ENCODE data around the gene PABPN1L. TPM values are rescaled to one million over a fixed set of nuclear protein-coding genes. Genes with fewer than 3 reads are reported as not detected.
A peak's percentile ranks its signal among the peaks of the same experiment; 100 is the strongest.

The PABPN1L gene
- total and polyA plus RNA-seq, 9 of the 15 experiments (the other 6 are each of a cell fraction or from before 2014, with no cell fraction given), result 0.11 to 0.32 TPM; not detected in 7

DNA sequence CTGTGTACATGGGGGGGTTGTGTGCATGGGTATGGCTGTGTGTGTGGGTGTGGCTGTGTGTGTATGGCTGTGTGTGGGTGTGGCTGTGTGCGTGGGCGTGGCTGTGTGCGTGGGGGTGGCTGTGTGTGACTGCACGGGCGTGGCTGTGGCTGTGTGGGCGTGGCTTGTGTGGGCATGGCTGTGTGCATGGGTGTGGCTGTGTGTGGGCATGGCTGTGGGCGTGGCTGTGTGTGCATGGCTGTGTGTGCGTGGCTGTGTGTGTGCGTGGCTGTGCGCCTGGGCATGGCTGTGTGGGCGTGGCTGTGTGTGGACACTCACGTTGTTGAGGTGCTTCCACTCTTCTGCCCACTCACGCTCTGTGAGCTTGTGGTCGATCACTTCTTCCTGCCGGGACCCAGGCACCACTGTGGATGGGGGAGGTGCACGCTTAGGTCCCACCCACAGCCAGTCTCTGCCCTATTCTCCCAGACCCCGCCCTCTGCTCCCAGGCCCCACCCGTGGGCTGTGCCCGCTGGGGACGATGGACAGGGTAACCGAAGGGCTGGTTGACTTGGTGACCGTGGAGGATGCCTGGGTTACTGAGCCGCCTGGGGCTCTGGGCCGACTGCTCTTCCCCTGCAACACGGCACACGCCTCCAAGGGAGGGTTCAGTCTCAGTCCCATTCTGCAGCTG lies 16.0 kb upstream of the PABPN1L start (continued):
- peak; percentile 99 for TF ChIP-seq RBM22 (IDR thresholded peaks at IDR 0.05; ENCODE audit: low read depth, low read length, poor library complexity, severe bottlenecking)
- peak; percentile 67 for TF ChIP-seq ZBTB2 (IDR thresholded peaks at IDR 0.05)
- TF ChIP-seq HDGF (IDR thresholded peaks at IDR 0.05), result peak; percentile 87; the same call in 1 of the 2 replicates
- no peak for TF ChIP-seq EWSR1 (IDR thresholded peaks at IDR 0.05; ENCODE audit: borderline replicate concordance, low read depth, partially characterized antibody)
- 0 out of 2 replicates have a peak, but pooled peaks have one; percentile 64 for TF ChIP-seq LARP7 (IDR thresholded peaks at IDR 0.05)
- TF ChIP-seq BHLHE40 (IDR thresholded peaks at IDR 0.05; ENCODE audit: low read length), result no peak
- no peak for TF ChIP-seq KLF10 (CRISPR knock-in tag; IDR thresholded peaks at IDR 0.05)
- TF ChIP-seq MCM7 (IDR thresholded peaks at IDR 0.05), result no peak
- TF ChIP-seq FOXK1 (CRISPR knock-in tag; IDR thresholded peaks at IDR 0.05; ENCODE audit: borderline replicate concordance), result 0 out of 2 replicates have a peak, but pooled peaks have one; percentile 30
- TF ChIP-seq MLLT1 (IDR thresholded peaks at IDR 0.05), result peak; percentile 38 to 82; a peak in 1 of 4 replicates
- TF ChIP-seq IRF9 (tag; IDR thresholded peaks at IDR 0.05), result no peak
- 0 out of 2 replicates have a peak, but pooled peaks have one; percentile 25 for TF ChIP-seq VEZF1 (CRISPR knock-in tag; IDR thresholded peaks at IDR 0.05)
- TF ChIP-seq ZNF449 (CRISPR knock-in tag; IDR thresholded peaks at IDR 0.05), result no peak
- peak; percentile 71 for TF ChIP-seq NKRF (IDR thresholded peaks at IDR 0.05; ENCODE audit: borderline replicate concordance)
- no peak for TF ChIP-seq KDM2B (CRISPR knock-in tag; IDR thresholded peaks at IDR 0.05)
- TF ChIP-seq, protein P1, sequence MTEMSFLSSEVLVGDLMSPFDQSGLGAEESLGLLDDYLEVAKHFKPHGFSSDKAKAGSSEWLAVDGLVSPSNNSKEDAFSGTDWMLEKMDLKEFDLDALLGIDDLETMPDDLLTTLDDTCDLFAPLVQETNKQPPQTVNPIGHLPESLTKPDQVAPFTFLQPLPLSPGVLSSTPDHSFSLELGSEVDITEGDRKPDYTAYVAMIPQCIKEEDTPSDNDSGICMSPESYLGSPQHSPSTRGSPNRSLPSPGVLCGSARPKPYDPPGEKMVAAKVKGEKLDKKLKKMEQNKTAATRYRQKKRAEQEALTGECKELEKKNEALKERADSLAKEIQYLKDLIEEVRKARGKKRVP (CRISPR knock-in tag; IDR thresholded peaks at IDR 0.05), result no peak
- TF ChIP-seq HLTF (IDR thresholded peaks at IDR 0.05), result peak; percentile 83; the same call in 1 of the 2 replicates
- TF ChIP-seq ARNT (IDR thresholded peaks at IDR 0.05), result no peak
- TF ChIP-seq ZNF354B (CRISPR knock-in tag; IDR thresholded peaks at IDR 0.05), result no peak

Data from K562 (cell line).